Endothelial cell of umbilical vein (primary cell): Measurements from ENCODE around the gene MYRIP. TPM values are rescaled to one million over a fixed set of nuclear protein-coding genes. Genes with fewer than 3 reads are reported as not detected.

ENCODE experiments used
- BruUV-seq: library from RNA; stranded (reverse); fragments of 400-500 nt; replicated peaks from 2 replicates; lab custom pipeline; 2021; lab: Mats Ljungman, UMichigan
- CTCF ChIA-PET: fragments of 300-600, 350-600 bp; sonication (Branson Sonifier 250); formaldehyde crosslinking; loops from one replicate; lab custom pipeline; 2021; ENCODE audit warnings: antibody characterized with exemption, inconsistent platforms; lab: Charles Lee
- POLR2A ChIA-PET: fragments of 300-600, 350-600 bp; sonication (Branson Sonifier 250); formaldehyde crosslinking; loops from one replicate; lab custom pipeline; 2021; ENCODE audit warnings: antibody characterized with exemption, inconsistent platforms; lab: Charles Lee
- DNase-seq: peaks from one replicate; pipeline ENCODE4 v3.0.0-alpha.2; 2011; ENCODE audit warnings: low read depth, low spot score
- FAIRE-seq: peaks from 2 replicates; lab custom pipeline; 2011; peaks lifted over from hg19 to GRCh38; lab: Jason Lieb, UNC
- H2AFZ ChIP-seq: 2 replicates; pipeline ENCODE4 v1.6.0; 2012; ENCODE audit warnings: low read depth, low read length, control low read depth, inconsistent platforms
- H3K27ac ChIP-seq: 2 replicates; pipeline ENCODE4 v1.5.1; 2011; ENCODE audit warnings: low read depth, mild to moderate bottlenecking, control low read depth, low read length, moderate library complexity; ENCODE audit not compliant: insufficient read depth
- H3K27me3 ChIP-seq, 2 experiments: 2 replicates each; pipeline versions ENCODE4 v1.6.0 to v1.6.1; 2011; ENCODE audit warnings: low read length in 2 of 2, mixed read lengths in 1 of 2; ENCODE audit not compliant: control insufficient read depth in 2 of 2, insufficient read depth in 2 of 2
- H3K36me3 ChIP-seq, 2 experiments: 2 replicates in 1 of 2; 3 replicates in 1 of 2; pipeline ENCODE4 v1.5.1; 2011; ENCODE audit warnings: low read length in 2 of 2, mild to moderate bottlenecking in 1 of 2, moderate library complexity in 1 of 2; ENCODE audit not compliant: control insufficient read depth in 2 of 2, insufficient read depth in 2 of 2; ENCODE audit errors: extremely low read depth in 1 of 2
- H3K4me1 ChIP-seq: 3 replicates; pipeline ENCODE4 v1.5.1; 2011; ENCODE audit warnings: mild to moderate bottlenecking, low read length; ENCODE audit not compliant: control insufficient read depth, insufficient read depth; ENCODE audit errors: extremely low read depth
- H3K4me2 ChIP-seq: 2 replicates; pipeline ENCODE4 v1.6.1; 2011; ENCODE audit warnings: low read length, control low read depth, mixed read lengths; ENCODE audit not compliant: insufficient read depth
- H3K4me3 ChIP-seq, 3 experiments: fragments of 200-600 bp in 1 of 3; sonication (generic), shearing (Covaris generic) in 1 of 3; replicated peaks in 1 of 3; 2 replicates each; pipeline ENCODE4 v1.5.1; 2011 to 2016; ENCODE audit warnings: control low read depth in 3 of 3, low read length in 3 of 3, mild to moderate bottlenecking in 2 of 3, inconsistent platforms in 1 of 3, low read depth in 1 of 3, moderate library complexity in 1 of 3; ENCODE audit not compliant: insufficient read depth in 1 of 3
- H3K79me2 ChIP-seq: 2 replicates; pipeline ENCODE4 v1.6.0; 2012; ENCODE audit warnings: low read length, inconsistent platforms; ENCODE audit not compliant: control insufficient read depth, insufficient read depth
- H3K9ac ChIP-seq: replicated peaks from 2 replicates; pipeline ENCODE3; 2011; ENCODE audit warnings: low read length, control low read depth; ENCODE audit not compliant: insufficient read depth; ENCODE audit errors: extremely low read depth
- H3K9me1 ChIP-seq: replicated peaks from 3 replicates; pipeline ENCODE4 v1.6.0; 2011; ENCODE audit warnings: mild to moderate bottlenecking, low read length; ENCODE audit not compliant: control insufficient read depth, insufficient read depth; ENCODE audit errors: extremely low read depth
- H3K9me3 ChIP-seq: replicated peaks from 2 replicates; pipeline ENCODE4 v1.5.1; 2012; ENCODE audit warnings: low read length, inconsistent platforms; ENCODE audit not compliant: control insufficient read depth, insufficient read depth
- H4K20me1 ChIP-seq: replicated peaks from 2 replicates; pipeline ENCODE3; 2011; ENCODE audit warnings: mild to moderate bottlenecking, low read length; ENCODE audit not compliant: control insufficient read depth, insufficient read depth; ENCODE audit errors: extremely low read depth
- CTCF ChIP-seq, 2 donors: IDR thresholded peaks; 1 replicate in 1 of 2; 2 replicates in 1 of 2; pipeline ENCODE4 v1.5.1; 2011; ENCODE audit warnings: low read length in 2 of 2, mild to moderate bottlenecking in 2 of 2, moderate library complexity in 2 of 2, control low read depth in 1 of 2, inconsistent platforms in 1 of 2, low read depth in 1 of 2; ENCODE audit not compliant: insufficient read depth in 1 of 2; ENCODE audit errors: extremely low read depth in 1 of 2
- EZH2 ChIP-seq: IDR thresholded peaks from 2 replicates; pipeline ENCODE4 v1.6.1; 2012; ENCODE audit warnings: borderline replicate concordance, low read depth, mild to moderate bottlenecking, moderate library complexity, low read length, inconsistent platforms; ENCODE audit not compliant: severe bottlenecking
- FOS ChIP-seq: IDR thresholded peaks from 2 replicates; pipeline ENCODE4 v1.6.1; 2011; ENCODE audit warnings: mild to moderate bottlenecking, low read length, moderate library complexity, borderline replicate concordance; ENCODE audit not compliant: insufficient read depth
- GATA2 ChIP-seq: IDR thresholded peaks from 2 replicates; pipeline ENCODE4 v1.7.0; 2011; ENCODE audit warnings: low read depth, mild to moderate bottlenecking, moderate library complexity, mixed read lengths, low read length; ENCODE audit not compliant: insufficient read length, insufficient read depth
- JUN ChIP-seq: IDR thresholded peaks from 2 replicates; pipeline ENCODE4 v1.6.1; 2011; ENCODE audit warnings: borderline replicate concordance, low read depth; ENCODE audit not compliant: insufficient read length, insufficient read depth
- MYC ChIP-seq: IDR thresholded peaks from one replicate; pipeline ENCODE4 v1.6.1; 2011; ENCODE audit warnings: mild to moderate bottlenecking, low read depth, low read length
- POLR2A ChIP-seq: IDR thresholded peaks from 2 replicates; pipeline ENCODE4 v1.6.1; 2012; ENCODE audit warnings: low read depth, mild to moderate bottlenecking, control low read depth, low read length
- POLR2AphosphoS5 ChIP-seq: IDR thresholded peaks from 2 replicates; pipeline ENCODE4 v1.6.1; 2012; ENCODE audit warnings: low read depth, mild to moderate bottlenecking, control low read depth, low read length, moderate library complexity; ENCODE audit not compliant: insufficient read depth
- dilution Hi-C: fragments of 300-500 bp; cut with MboI; formaldehyde crosslinking; loops from one replicate; pipeline ENCODE4 v1.15.0; 2019; ENCODE audit warnings: low sequenced_read_pairs; ENCODE audit not compliant: extremely low pct_ligation_motif_present
- intact Hi-C: fragments of 100-400 bp; cut with micrococcal nuclease; formaldehyde crosslinking; loops from one replicate; pipeline ENCODE4 v1.10.0; 2022
- polyA plus RNA-seq, 4 experiments: library from polyadenylated mRNA; depleted of rRNA in 3 of 4; stranded (reverse) in 3 of 4; unstranded in 1 of 4; fragments of >200 nt; gene quantifications; 2 replicates each; pipeline versions ENCODE4 v1.2.1 to v1.2.3, GENCODE V29; 2011 to 2012; ENCODE audit warnings: missing spikeins in 1 of 4
- total RNA-seq: library from RNA; stranded (reverse); gene quantifications from 2 replicates; pipeline ENCODE4 v1.2.3, GENCODE V29; 2021
- TF ChIP-seq, protein P1 (sequence below): IDR thresholded peaks from 2 replicates; pipeline ENCODE4 v1.6.1; 2011; ENCODE audit not compliant: insufficient read depth, insufficient read length

Gene MYRIP
- total and polyA plus RNA-seq, 2 donors (not counting 3 experiments of a cell fraction or from before 2014, with no cell fraction given): 6.7 to 11.9 TPM

GRCh38 chr3:40248591-40248990 lies 439.2 kb downstream of the MYRIP start:
- no peak overlapping the region for H3K4me2 ChIP-seq
- no peaks in the 10 kb centered on the region for H3K79me2 ChIP-seq
- no peaks in the 10 kb centered on the region for H3K4me1 ChIP-seq
- dilution Hi-C loops (no loop called here), intact Hi-C loops (no loop called here)
- peaks cover 0 to 10% of the 10 kb centered on the region in 2 experiments for H3K36me3 ChIP-seq
- DNase-seq: no peak
- no peak for TF ChIP-seq GATA2
- TF ChIP-seq, protein P1, sequence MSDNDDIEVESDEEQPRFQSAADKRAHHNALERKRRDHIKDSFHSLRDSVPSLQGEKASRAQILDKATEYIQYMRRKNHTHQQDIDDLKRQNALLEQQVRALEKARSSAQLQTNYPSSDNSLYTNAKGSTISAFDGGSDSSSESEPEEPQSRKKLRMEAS: no peak
- TF ChIP-seq POLR2A: no peak
- no peak for TF ChIP-seq POLR2AphosphoS5
- no peak for TF ChIP-seq FOS
- no peak for TF ChIP-seq JUN
- no peak for TF ChIP-seq CTCF (IDR thresholded peaks at IDR 0.05; ENCODE audit: extremely low read depth in 1 of 2, insufficient read depth in 1 of 2, low read depth in 1 of 2, low read length in 2 of 2)
- TF ChIP-seq MYC: no peak
- TF ChIP-seq EZH2: no peak
- no peak overlapping the region for H3K9ac ChIP-seq
- no peak overlapping the region for H2AFZ ChIP-seq
- H3K27me3 ChIP-seq: no peaks in the 10 kb centered on the region
- ChIA-PET CTCF (interaction anchor here (0.8 kb wide), 1 partner anchor 19 kb away, joined by 4 read pairs; no protein-coding TSS in a partner anchor), POLR2A (no interaction called here)
- no peaks in the 10 kb centered on the region for H3K9me3 ChIP-seq
- no peak overlapping the region for H3K4me3 ChIP-seq
- no peak for FAIRE-seq
- no TSS peak for BruUV-seq
- H4K20me1 ChIP-seq: no peaks in the 10 kb centered on the region
- H3K27ac ChIP-seq: no peak overlapping the region
- no peaks in the 10 kb centered on the region for H3K9me1 ChIP-seq
